SIG-M5 (cell line): ENCODE measurements around the gene TAOK1.

ENCODE experiments used
- DNase-seq: peaks from one replicate; lab custom pipeline; 2025; lab: John Stamatoyannopoulos, UW

TAOK1 gene

DNA sequence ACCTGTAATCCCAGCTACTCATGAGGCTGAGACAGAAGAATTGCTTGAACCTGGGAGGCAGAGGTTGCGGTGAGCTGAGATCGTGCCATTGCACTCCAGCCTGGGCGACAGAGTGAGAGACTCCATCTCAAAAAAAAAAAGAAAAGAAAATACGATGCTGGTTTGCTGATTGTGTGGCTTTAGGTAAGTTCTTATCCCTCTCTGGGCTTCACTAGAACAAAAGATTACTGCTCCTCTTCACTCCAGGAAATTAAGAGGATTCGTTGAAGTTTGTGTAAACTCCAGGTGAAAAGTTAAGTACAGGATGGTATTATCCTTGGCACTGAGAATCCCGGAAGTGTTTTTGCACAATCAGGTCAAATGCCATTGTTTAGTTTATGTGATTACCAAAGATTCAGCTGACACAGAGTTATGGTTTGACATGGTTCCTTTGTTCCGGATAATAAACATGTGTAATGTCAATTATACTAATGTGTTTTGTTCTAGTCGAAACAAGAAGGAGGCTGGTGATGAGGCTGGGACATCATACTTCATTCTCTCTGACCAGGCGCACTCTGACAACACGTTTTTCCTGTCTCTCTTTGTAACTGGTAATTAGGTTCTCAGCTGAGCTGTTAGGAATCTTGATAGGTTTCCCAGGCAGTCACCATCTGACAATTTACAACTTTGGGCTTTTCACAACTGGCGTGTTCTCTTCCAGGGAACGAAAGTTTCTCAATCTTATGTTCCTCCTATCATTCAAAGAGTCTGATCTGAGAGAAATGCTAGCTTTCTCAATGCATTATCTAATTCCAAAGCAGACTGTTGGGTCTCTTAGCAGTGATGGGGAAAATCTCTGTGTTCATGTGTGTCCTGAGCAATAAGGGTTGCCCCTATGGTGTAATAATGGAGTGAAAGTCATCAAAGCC, 10.8 kb upstream of the TAOK1 start:
- DNase-seq, result no peak

DNA sequence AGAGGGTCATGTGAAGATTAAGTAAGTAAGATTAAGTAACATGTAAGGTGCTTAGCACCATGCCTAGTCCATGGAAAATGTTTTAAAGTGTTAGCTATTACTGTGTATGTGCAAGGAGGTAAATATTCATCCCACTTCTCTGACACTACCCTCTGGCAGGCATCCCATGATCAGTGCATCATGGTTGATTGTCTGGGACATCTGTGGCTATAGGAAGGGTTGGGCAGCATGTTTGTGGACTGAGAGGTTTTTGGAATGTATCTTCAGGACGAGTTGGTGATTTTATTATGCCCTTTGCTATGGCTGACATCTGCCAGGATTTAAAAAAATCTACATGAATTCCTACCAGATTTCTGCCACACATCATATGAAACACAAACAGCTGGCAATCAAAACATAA, 6.5 kb upstream of the TAOK1 start:
- no peak for DNase-seq

DNA sequence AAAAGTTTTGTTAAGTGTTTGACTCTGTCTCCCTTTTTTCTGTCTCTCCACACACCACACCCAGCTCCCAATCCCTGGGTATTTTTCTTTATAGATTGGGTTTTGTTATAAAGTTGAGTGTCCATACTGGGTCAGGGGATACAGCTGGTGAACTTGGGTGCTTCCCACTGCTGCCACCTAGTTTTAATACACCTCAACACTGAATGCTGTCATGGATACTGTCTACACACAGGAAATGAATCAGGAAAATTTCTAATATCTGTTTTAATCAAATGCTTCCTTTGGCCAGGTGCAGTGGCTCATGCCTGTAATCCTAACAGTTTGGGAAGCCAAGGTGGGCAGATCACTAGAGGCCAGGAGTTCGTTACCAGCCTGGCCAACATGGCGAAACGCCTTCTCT, 5.3 kb upstream of the TAOK1 start:
- no peak for DNase-seq

DNA sequence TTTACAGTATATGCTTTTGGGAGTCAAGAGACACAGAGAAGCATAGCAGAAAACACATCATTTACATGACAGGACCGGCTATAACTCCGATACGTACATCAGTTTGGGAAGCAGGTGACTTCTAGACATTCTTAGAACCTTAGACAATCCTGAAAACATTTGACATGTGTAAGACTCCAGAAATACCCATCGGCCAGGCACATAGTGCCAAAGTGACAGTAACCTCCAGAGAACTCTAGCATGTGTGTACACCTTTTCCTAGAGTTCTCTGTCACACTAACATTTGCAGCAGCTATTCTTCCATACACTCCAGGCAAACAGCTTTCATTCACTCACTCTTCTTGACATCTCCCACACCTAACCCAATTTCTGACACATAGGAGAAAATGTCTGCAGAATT, 3.4 kb upstream of the TAOK1 start:
- no peak for DNase-seq

DNA sequence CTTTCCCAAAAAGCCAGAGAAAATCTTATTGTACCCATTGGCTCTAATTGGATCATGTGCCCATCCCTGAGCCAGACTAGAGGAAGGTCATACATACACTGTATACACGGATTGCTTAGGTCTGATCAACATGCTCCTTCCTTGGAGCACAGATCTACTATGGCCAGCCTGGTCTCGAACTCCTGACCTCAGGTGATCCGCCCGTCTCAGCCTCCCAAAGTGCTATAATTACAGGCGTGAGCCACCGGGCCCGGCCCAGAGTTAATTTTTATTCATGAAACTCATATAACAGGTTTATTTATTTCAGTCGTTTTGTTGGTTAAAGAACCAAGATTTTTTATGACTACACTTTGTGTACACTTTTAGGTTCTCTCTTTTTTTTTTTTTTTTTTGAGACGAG, 1.2 kb upstream of the TAOK1 start:
- no peak for DNase-seq

DNA sequence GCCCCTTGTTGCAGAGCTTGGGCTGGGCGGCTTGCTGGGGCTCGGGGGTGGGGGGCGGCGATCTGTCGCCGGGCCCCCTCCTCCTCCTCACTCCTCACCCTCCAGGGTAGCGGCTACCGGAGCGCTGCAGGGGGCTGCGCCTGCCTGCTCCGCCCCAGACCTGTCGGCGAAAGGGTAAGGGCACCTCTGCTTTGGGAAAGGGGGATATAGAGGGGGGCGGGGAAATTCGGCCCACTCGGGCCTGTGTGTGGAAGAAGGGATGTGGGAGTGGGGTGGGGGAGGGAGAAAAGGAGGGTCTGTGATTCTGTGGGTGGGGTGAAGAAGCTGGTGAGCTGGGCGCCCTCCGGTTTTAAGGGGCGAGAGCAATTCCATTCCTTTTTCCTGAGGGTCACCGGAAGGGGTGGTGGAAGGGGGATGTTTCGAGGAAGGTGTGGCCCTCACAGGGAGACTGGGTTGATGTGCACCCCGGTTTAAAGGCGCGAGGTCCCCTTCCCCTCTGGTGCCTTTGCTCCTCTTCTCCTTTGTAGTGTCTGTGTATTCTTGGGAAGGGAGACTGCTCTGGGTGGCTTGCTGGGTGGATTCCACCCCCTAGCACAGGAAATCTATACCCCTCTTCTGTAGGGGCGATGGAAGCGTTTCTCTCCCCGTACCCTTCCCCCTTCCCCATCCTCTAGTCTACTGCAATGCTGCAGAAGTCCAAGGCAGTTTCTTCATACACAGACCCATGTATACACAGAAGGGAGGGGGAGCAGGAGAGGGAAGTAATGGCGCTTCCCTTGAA, 878 bp downstream of the TAOK1 start:
- peak; percentile 14 for DNase-seq

DNA sequence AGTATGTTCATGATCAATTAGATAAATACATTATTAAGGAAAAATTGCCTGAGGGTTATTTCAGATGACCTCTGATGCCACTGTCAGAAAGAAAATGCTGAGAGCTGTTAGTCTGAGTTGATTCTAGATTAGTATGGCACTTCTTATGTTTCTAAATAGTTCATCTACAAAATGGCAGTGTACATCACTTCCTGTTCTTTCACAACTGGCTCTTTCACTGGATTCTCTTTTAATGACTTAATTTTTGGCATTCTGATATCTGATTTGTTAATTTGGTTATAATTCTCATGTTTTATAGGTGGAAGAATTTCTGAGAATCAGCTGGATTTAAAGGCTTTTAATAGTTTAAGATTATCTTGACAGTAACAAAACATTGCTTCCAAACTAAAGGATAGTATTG, 3.3 kb downstream of the TAOK1 start:
- DNase-seq, result no peak

DNA sequence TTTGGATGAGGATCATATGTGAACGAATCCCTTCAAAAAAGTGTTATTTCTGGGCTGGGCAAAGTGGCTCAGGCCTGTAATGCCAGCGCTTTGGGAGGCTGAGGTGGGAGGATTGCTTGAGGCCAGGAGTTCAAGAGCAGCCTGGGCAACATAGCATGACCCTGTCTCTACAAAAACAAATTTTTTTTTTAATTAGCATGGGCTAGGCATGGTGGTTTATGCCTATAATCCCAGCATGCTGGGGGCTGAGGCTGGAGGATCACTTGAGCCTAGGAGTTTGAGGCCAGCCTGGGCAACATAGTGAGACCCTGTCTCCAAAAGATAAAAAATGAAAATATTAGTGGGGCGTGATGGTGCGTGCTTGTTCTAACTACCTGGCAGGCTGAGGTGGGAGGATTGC, 4.6 kb downstream of the TAOK1 start:
- DNase-seq, result no peak

DNA sequence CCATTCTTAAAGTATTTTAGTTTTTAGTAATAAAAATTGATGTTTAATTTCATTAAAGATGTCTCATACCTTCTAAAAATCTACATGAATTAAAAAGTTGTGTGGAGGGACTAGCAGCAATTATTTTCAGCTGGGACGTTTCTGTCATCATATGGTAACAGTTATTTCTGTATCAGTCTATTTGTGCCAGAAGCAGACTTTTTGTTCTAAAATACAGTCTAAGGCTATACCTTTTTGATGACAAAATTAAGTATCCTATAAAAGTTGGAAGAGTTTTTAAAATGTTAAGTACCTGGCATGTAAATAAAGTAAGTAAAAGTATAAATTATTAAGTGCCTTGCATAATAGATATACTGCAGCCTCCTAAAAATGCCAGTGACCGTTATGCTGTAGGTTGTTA, 5.9 kb downstream of the TAOK1 start:
- DNase-seq, result no peak

DNA sequence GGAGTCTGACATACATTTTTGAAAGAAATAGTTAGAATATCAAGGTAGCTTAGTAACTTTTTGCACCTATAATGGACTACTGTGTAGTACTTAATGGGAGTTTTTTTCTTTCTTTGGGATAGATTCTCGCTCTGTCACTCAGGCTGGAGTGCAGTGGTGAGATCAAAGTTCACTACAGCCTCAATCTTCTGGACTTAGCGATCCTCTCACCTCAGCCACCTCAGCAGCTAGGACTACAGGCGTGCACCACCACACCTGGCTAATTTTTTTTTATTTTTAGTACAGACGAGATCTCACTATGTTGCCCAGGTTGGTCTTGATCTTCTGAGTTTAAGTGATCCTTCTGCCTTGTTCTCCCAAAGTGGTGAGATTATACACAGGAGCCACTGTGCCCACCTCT, 9.5 kb downstream of the TAOK1 start:
- DNase-seq, result no peak

DNA sequence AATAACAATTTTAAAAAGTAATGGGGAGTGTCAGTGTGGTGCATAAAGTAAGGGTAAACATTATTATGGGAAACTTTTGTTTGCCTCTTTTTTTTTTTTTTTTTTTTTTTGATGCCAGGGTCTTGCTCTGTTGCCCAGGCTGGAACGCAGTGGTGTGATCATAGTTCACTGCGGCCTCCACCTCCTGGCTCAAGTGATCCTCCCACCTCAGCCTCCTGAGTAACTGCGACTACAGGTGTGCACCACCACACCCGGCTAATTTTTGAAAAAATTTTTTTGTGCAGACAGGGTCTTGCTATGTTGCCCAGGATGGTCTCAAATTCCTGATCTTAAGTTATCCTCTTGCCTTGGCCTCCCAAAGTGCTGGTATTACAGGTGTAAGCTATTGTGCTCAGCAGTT, 10.7 kb downstream of the TAOK1 start:
- no peak for DNase-seq

DNA sequence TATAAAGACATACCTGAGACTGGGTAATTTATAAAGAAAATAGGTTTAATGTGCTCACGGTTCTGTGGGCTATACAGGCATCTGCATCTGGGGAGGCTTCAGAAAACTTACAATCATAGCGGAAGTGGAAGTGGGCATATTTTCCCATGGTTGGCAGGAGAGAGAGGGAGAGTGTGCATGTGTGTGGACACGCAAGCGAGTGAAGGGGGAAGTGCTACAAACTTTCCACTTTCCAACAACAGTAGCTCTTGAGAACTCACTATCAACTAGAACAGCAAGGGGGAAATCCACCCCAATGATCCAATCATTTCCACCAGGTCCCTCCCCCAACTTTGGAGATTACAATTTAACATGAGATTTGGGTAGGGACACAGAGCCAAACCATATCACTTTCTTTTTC, 11.1 kb downstream of the TAOK1 start:
- DNase-seq, result no peak

DNA sequence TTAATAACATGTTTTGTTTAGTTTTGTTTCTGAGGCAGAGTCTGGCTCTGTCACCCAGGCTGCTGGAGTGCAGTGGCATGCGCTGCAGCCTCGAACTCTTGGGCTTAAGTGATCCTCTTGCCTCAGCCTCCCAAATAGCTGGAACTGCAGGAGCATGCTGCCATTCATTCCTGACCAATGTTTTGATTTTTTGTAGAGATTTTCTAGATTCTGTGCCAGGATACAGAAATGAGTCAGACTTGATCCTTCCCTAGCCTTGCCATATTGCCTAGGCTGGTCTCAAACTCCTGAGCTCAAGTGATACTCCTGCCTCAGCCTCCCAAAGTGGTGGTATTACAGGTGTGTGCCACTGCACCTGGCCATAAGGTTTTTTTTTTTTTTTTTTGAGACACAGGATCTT, 17.7 kb downstream of the TAOK1 start:
- DNase-seq, result no peak

DNA sequence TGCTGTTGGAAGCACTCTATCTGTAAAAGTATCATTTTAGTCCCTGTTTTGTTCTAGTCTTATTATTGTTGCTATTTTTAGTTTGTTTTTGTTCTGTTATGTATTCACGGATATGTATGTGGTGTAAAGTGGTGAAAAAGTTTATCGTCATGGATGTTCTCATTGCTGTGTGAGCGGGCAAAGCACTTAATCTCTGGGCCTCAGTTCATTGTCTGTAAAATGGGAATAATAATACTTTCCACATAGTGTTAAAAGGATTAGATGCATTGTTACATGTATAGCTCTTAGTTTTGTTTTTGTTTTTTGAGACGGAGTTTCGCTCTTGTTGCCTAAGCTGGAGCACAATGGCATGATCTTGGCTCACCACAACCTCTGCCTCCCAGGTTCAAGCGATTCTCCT, 19.8 kb downstream of the TAOK1 start:
- DNase-seq, result no peak

DNA sequence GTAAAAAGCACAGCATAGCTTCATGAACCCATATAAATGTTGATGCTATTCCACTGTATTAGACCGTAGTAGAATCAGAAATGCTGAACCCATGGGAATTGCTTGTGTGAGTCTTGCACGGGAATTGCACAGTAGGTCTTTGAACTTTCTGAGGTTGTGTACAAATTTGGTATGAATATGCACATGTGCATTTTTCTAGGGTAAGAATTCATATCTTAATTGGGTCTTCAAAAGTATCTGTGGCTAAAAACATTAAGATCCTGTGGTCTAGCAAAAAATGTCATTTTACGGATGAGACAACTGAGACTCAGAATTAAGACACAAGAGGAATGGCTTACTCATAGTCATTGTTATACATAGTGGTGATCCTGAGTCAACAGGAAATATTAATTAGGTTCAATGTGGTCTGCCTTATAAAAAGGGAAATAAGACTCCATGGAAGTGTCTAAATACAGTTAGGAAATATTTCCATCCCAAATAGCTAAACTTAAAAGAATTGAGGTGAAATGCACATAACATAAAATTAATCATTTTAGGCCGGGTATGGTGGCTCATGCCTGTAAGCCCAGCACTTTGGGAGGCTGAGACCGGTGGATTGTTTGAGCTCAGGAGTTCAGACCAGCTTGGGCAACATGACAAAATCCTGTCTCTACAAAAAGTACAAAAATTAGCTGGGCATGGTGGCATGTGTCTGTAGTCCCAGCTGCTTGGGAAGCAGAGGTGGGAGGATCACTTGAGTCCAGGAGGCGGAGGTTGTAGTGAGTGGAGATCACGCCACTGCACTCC, 22.8 kb downstream of the TAOK1 start:
- peak; percentile 18 for DNase-seq

DNA sequence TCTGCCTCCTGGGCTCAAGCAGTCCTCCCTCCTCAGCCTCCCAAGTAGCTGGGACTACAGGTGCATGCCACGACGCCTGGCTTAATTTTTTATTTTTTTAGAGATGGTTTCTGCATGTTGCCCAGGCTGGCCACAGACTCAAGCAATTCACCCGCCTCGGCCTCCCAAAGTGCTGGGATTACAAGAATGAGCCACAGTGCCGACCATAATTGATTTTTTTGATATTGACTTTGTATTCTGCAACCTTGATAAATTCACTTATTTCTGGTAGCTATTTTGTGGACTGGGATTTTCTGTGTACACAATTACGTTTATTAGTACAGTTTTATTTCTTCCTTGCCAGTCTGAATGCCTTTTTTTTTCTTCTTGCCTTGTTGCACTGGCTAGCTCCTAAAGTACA, 30.0 kb downstream of the TAOK1 start:
- no peak for DNase-seq

DNA sequence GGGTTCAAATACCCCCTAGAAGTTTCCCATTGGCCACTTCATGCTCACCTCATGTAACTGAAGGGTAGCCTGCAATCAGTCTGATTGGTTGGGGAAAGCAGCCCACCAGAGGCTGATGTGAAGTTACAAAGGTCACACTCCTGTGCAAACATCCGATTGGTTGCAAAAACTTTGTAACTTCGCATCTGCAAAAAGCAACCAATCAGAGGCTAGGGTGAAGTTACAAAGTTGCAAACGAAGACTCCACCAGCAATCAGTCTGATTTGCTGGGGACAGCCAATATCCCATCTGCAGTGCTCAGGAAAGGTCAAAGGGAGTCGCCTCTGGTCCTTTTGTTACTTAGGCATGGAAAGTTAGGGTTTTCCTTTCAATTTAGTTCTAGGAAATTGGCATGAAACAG, 40.1 kb downstream of the TAOK1 start:
- DNase-seq, result no peak

DNA sequence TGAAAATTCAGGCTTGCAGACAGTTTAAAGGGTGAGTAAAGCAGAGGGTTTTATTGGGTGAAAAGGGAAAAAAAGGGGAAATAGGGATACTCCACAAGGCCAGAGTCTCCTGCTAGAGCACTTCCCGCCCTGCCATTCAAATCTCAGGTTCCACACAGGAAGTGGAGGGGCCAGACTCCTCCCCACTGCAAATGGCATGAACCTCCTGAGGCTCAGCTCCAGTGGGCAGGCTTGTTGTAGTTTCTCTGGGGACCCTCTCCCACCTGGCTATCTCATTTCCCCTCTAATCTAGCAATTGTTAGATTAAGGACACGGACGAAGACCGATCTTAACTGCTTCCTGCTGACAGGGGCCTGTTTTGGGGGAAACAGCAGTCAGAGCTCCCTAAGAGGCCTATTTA, 43.4 kb downstream of the TAOK1 start:
- DNase-seq, result no peak

DNA sequence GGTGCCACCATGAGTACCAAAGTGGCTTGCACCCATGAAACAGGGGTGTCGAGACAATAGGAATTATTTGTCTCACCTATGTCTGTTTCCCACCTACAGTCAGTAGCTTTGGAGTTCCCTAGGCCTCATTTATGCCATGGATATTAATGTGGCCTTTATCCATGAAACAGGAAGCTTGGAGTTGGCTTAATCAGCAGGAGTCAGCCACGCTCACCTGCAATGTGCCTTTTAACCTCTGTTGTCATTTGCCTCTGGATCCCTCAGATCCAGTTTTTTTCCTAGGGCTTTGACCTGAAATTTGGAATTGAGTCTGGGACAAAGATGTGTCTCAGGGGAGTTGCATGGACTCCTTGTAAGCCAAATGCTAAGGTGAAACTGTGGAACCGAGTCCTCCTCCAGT, 44.4 kb downstream of the TAOK1 start:
- DNase-seq, result no peak

DNA sequence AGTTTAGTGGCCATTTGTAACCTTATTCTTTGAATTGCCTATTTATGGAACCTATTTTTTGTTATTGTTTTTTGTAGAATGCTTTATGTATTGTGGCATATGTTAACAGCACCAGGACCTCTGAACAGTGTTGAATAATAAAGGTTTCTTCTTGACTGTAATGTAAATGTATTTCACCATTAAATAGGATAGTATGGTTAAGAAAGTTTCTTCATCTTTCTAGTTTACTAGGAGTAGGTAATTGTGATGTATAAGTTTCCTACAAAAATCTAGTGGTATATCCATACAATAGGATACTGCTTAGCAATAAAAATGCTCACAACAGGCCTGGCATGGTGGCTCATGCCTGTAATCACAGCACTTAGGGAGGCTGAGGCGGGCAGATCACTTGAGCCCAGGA, 52.3 kb downstream of the TAOK1 start:
- no peak for DNase-seq

DNA sequence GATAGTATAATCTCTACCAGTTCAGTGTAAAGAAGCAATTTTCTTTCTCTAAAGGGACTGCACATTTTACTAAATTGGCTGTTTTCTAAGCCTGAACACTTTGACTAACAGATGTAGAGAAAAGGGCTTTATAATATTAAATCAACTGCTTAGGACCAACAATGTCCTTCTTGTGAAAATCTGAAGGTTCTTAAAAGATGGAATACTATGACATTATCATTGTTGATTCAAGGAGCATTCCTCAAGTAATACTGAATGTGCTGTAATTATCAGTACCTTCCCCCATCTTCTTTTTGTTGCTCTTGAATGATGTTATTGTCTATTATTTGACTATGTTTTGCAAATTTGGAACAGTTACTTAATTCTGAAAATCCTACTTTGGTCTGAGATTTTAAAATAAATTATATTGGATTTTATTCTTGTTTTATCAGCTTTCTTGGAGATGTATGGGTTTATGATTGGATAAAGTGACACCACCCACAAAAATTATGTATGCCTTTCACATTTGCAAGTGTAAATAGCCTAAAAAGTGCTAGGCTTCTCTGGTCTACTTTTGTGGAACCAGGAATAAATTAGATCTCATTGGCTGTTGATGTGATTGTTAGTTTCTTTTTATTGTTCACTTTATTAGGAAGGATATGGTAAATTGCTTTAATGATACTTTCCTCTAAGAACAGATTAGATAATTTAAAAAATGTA, 53.0 kb downstream of the TAOK1 start:
- no peak for DNase-seq

DNA sequence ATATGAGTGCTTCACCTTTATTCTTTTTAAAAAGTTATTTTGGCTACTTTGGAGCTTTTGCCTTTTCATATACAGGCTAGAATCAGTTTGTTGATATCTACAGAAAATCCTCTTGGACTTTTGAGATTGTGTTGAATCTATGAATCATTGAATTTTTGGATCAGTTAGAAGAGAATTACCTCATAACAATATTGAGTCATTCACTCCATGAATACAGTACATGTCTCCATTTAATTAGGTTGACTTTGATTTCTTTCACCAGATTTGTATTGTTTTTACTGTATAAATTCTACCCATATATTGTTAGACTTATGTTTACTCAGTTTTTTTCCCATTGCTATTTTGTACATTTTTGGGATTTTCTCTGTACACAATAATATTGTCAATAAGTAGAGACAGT, 54.4 kb downstream of the TAOK1 start:
- DNase-seq, result no peak
